Vagina (tissue), 2 donors: ENCODE data around the gene SMPD3. TPM values are rescaled to one million over a fixed set of nuclear protein-coding genes. Genes with fewer than 3 reads are reported as not detected.

ENCODE experiments used
- DNase-seq, 2 donors: peaks; one replicate each; pipeline ENCODE4 v3.0.0-alpha.2; 2017; ENCODE audit errors: extremely low spot score in 2 of 2
- H3K27ac ChIP-seq: fragments of 200-600 bp; sonication (generic); one replicate; pipeline ENCODE4 v1.5.1; 2019
- H3K27me3 ChIP-seq: fragments of 200-600 bp; sonication (generic); one replicate; pipeline ENCODE4 v1.5.1; 2019
- H3K36me3 ChIP-seq, 2 donors: fragments of 200-600 bp; sonication (generic); one replicate each; pipeline ENCODE4 v1.5.1; 2017 to 2019
- H3K4me1 ChIP-seq: fragments of 200-600 bp; sonication (generic); one replicate; pipeline ENCODE4 v1.5.1; 2019
- H3K4me3 ChIP-seq, 2 donors: fragments of 200-600 bp; sonication (generic); 1 replicate in 1 of 2; 2 replicates in 1 of 2; pipeline ENCODE4 v1.5.1; 2016 to 2019
- H3K9me3 ChIP-seq: fragments of 200-600 bp; sonication (generic); one replicate; pipeline ENCODE4 v1.5.1; 2019
- POLR2A ChIP-seq, 2 donors: fragments of 450-650 bp; IDR thresholded peaks; one replicate each; pipeline ENCODE4 v1.6.1; 2017; ENCODE audit warnings: antibody characterized with exemption in 2 of 2, mild to moderate bottlenecking in 2 of 2, moderate library complexity in 2 of 2
- POLR2AphosphoS5 ChIP-seq, 2 donors: sonication (generic); formaldehyde crosslinking; IDR thresholded peaks; one replicate each; pipeline ENCODE4 v1.9.0; 2017; ENCODE audit warnings: antibody characterized with exemption in 2 of 2, mild to moderate bottlenecking in 2 of 2, low read depth in 1 of 2; ENCODE audit not compliant: insufficient read depth in 1 of 2
- intact Hi-C: fragments of 100-400 bp; cut with DNase I; formaldehyde crosslinking; loops from one replicate; pipeline ENCODE4 v1.15.1; 2023
- total RNA-seq: library from RNA; depleted of rRNA; stranded (reverse); fragments of >200 nt; gene quantifications from one replicate; pipeline ENCODE4 v1.2.3, GENCODE V29; 2016
- TF ChIP-seq, protein P1 (sequence below), 3 experiments: fragments of 450-650 bp in 2 of 3; fragments of 200-600 bp in 1 of 3; sonication (generic) in 1 of 3; IDR thresholded peaks; one replicate each; pipeline ENCODE4 v1.5.1; 2017 to 2019; ENCODE audit warnings: antibody characterized with exemption in 3 of 3, mild to moderate bottlenecking in 2 of 3, moderate library complexity in 2 of 3

The SMPD3 gene
- total RNA-seq, 1 donor from 2014 or later = 3.4 TPM

DNA sequence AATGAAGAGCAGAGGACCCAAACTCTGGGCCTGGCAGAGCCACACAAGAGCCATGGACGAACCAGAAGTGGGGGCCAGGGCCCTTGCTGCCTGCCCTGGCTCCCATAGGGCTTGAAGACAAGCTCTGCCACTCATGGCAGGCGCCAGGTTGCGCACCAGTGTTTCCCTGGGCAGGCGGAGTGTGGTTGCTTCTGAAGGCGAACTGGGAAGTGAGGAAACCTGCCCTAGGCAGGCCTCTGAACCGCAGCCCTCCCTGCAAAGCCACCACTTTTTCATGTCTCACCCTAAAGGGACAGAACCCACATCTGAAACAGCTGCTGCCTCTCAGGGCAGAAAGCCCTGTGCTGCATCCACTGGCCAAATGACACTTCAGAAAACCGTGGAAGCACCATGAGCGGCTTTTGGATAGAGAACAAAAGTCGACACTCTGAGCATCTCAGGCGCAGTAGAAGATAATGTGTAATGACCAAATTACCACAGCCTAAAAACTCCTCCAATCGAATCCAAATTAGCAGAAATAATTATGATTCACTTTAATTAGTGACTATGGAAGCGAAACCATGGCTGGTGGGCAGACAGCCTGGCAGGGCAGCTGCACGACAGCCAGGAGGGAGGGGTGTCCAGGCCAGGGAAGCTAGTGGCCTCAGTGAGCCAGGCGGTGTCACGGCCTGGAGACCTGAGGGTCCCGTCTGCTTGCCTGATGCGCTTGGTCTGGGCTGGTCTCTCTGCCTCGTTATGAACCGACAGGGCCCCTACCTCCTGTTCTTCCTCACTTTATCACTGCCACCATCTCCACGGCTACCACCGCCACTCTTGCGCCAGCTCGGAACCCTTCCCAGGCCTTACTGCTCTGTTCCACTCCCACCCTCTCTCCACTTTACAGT is 78.4 kb downstream of the SMPD3 start:
- DNase-seq = no peak
- H3K36me3 ChIP-seq = no peaks in the 10 kb centered on the region
- H3K9me3 ChIP-seq = no peaks in the 10 kb centered on the region
- no peak overlapping the region for H3K27ac ChIP-seq
- TF ChIP-seq, protein P1, sequence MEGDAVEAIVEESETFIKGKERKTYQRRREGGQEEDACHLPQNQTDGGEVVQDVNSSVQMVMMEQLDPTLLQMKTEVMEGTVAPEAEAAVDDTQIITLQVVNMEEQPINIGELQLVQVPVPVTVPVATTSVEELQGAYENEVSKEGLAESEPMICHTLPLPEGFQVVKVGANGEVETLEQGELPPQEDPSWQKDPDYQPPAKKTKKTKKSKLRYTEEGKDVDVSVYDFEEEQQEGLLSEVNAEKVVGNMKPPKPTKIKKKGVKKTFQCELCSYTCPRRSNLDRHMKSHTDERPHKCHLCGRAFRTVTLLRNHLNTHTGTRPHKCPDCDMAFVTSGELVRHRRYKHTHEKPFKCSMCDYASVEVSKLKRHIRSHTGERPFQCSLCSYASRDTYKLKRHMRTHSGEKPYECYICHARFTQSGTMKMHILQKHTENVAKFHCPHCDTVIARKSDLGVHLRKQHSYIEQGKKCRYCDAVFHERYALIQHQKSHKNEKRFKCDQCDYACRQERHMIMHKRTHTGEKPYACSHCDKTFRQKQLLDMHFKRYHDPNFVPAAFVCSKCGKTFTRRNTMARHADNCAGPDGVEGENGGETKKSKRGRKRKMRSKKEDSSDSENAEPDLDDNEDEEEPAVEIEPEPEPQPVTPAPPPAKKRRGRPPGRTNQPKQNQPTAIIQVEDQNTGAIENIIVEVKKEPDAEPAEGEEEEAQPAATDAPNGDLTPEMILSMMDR (IDR thresholded peaks at IDR 0.05) = no peak
- TF ChIP-seq POLR2A (IDR thresholded peaks at IDR 0.05) = no peak
- TF ChIP-seq POLR2AphosphoS5 (IDR thresholded peaks at IDR 0.05; ENCODE audit: insufficient read depth in 1 of 2, low read depth in 1 of 2) = no peak
- intact Hi-C loops = no loop called here
- H3K27me3 ChIP-seq = no peaks in the 10 kb centered on the region
- H3K4me3 ChIP-seq = no peak overlapping the region
- no peaks in the 10 kb centered on the region for H3K4me1 ChIP-seq

DNA sequence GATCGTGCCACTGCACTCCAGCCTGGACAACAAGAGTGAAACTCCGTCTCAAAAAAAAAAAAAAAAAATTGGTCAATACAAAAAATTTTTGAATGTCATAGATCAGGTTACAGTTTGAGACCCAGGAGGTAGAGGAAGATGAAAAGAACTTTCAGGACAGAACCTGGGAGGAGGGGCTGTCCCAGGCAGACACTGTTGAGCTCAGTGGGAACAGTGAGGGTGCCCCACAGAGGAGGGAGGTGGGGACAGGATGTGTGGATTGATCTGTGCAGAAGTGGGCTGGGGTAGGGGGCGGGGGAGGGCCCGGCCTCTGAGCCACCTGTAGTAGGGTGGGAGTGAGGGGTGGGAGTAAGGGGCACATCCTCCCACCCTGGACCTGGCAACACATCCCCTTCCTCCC is 79.1 kb downstream of the SMPD3 start:
- no peaks in the 10 kb centered on the region for H3K36me3 ChIP-seq
- intact Hi-C loops = no loop called here
- H3K27me3 ChIP-seq = no peaks in the 10 kb centered on the region
- no peak overlapping the region for H3K4me3 ChIP-seq
- DNase-seq = no peak
- no peaks in the 10 kb centered on the region for H3K9me3 ChIP-seq
- no peak for TF ChIP-seq POLR2AphosphoS5 (IDR thresholded peaks at IDR 0.05; ENCODE audit: insufficient read depth in 1 of 2, low read depth in 1 of 2)
- TF ChIP-seq POLR2A (IDR thresholded peaks at IDR 0.05) = no peak
- TF ChIP-seq, protein P1 (IDR thresholded peaks at IDR 0.05) = no peak
- no peaks in the 10 kb centered on the region for H3K4me1 ChIP-seq
- H3K27ac ChIP-seq = no peak overlapping the region

DNA sequence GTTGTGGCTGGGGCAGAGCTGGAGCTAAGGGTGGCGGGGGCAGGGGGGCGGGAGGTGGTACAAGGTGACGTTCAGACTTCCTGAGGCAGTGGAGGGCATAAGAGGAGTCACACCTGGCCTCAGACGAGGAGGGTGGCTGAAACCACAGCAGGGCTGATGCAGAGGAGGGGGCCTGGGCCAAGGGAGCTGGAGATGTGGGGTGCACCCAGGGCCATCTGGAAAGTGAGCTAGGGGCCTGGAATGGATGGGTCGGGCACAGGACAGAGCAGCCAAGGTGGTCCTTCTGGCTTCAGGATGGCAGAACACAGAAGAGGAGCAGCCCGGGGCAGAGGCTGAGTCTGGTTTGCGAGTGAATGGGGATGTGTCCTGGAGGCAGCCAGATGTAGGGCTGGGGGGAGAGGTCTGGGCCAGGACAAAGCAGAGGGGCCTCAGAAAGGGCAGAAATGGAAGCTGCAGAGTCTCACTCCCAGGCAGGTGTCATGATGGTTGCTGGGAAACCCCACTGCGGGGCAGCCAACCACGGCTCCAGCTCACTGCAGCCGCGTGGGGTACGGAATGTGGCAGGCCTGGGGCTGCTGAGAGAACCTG is 79.9 kb downstream of the SMPD3 start:
- H3K36me3 ChIP-seq = no peaks in the 10 kb centered on the region
- no peak overlapping the region for H3K27ac ChIP-seq
- no peak for DNase-seq
- no peaks in the 10 kb centered on the region for H3K4me1 ChIP-seq
- intact Hi-C loops = no loop called here
- no peak overlapping the region for H3K4me3 ChIP-seq
- no peaks in the 10 kb centered on the region for H3K9me3 ChIP-seq
- TF ChIP-seq POLR2AphosphoS5 (IDR thresholded peaks at IDR 0.05; ENCODE audit: insufficient read depth in 1 of 2, low read depth in 1 of 2) = no peak
- no peak for TF ChIP-seq POLR2A (IDR thresholded peaks at IDR 0.05)
- TF ChIP-seq, protein P1 (IDR thresholded peaks at IDR 0.05) = no peak
- H3K27me3 ChIP-seq = no peaks in the 10 kb centered on the region

DNA sequence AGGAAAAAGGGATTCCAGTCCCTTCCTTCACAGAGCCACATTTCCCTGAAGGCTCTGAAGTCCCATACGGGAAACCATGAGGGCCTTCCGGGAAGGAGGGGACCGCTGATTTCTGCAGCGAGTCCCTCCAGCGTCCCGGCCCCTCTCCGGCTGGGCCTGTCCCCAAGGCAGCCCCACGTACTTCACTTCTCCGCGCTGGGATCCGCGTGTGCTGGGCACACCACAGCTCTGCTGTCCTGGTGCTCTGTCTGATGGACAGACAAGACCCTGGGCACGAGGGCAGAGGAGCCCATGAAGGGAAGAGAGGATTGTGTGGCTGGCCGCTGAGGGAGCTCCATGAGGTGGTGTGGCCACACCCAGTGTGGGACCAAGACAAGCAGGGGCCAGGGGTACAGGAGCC is 80.4 kb downstream of the SMPD3 start:
- Histone ChIP-seq H3K9me3 (no peaks in the 10 kb centered on the region), H3K4me1 (no peaks in the 10 kb centered on the region), H3K27ac (no peak overlapping the region), H3K36me3 (no peaks in the 10 kb centered on the region), H3K4me3 (no peak overlapping the region), H3K27me3 (no peaks in the 10 kb centered on the region)
- no peak for DNase-seq
- intact Hi-C loops = no loop called here
- TF ChIP-seq, protein P1 (IDR thresholded peaks at IDR 0.05) = no peak
- TF ChIP-seq POLR2A (IDR thresholded peaks at IDR 0.05) (no peak), POLR2AphosphoS5 (IDR thresholded peaks at IDR 0.05; ENCODE audit: insufficient read depth in 1 of 2, low read depth in 1 of 2) (no peak)

DNA sequence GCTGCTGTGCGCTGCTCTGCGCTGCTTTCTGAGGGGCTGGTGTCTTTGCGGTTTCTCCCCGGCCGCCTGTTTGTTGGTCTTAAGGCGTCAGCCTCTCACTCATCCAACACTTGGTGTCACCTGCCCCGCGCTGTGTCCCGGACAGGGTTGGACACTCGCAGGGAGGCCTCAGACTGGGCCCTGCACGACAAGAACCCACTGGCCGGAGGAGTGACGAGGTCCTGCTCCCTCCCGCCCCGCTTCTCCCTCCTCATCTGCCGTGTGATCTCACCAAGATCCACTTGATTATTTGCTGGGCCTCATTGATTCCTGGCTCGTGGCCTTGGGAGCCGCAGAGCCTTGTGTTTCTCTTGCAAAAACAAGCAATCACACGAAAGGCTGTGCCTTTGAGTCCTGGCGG is 80.9 kb downstream of the SMPD3 start:
- H3K27me3 ChIP-seq = no peaks in the 10 kb centered on the region
- DNase-seq = no peak
- H3K9me3 ChIP-seq = no peaks in the 10 kb centered on the region
- no peak overlapping the region for H3K27ac ChIP-seq
- no peaks in the 10 kb centered on the region for H3K36me3 ChIP-seq
- H3K4me3 ChIP-seq = no peak overlapping the region
- H3K4me1 ChIP-seq = peaks cover 2% of the 10 kb centered on the region
- TF ChIP-seq POLR2AphosphoS5 (IDR thresholded peaks at IDR 0.05; ENCODE audit: insufficient read depth in 1 of 2, low read depth in 1 of 2) (no peak), POLR2A (IDR thresholded peaks at IDR 0.05) (no peak)
- TF ChIP-seq, protein P1 (IDR thresholded peaks at IDR 0.05) = no peak
- intact Hi-C loops = no loop called here
